ENCODE measurements around the gene CHST13.

The CHST13 gene

DNA sequence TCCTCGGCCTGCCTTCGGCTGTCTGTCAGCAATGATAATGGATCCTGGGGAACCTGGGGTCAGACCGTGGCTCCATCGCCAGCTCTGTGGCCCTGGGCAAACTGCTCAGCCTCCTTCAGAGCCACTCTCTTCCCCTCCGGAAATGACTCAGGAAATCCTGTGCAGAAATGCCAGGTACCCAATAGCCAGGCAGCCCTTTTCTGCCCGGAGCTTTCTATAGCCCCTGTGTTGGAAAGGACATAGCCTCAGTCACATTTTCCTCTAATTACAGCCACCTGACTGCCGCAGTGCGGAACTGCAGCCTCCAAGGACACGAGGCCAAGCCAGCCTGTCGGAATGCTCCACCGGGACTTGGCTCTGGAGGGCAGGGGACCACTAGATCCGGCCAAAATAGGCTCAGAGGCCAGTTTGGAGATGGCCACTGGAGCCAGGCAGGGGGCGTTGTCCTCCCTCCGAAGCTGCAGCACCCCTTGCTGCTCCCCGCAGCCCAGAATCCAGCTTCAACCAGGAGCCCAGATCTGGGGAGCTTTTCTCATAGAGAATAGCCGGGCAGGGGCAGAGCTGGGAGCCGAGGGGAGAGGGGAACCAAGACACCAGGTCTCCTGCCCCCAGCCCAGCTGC, 36.7 kb upstream of the CHST13 start:
- Histone ChIP-seq H3K4me1 (peaks cover 8% of the 10 kb centered on the region), H2AFZ (no peak overlapping the region), H3K27me3 (ENCODE audit: control insufficient read depth, insufficient read depth, low read length) (no peaks in the 10 kb centered on the region), H3K36me3 (ENCODE audit: control insufficient read depth, insufficient read depth, low read length) (no peaks in the 10 kb centered on the region), H3K9me3 (ENCODE audit: control insufficient read depth, low read length) (no peaks in the 10 kb centered on the region), H3K9ac (no peak overlapping the region), H3K27ac (no peak overlapping the region), H3K4me3 (ENCODE audit: low read depth, low read length) (no peak overlapping the region), H3K79me2 (no peaks in the 10 kb centered on the region), H3K4me2 (ENCODE audit: low read length) (no peak overlapping the region)
- no peak for TF ChIP-seq CTCF (IDR thresholded peaks at IDR 0.05)

DNA sequence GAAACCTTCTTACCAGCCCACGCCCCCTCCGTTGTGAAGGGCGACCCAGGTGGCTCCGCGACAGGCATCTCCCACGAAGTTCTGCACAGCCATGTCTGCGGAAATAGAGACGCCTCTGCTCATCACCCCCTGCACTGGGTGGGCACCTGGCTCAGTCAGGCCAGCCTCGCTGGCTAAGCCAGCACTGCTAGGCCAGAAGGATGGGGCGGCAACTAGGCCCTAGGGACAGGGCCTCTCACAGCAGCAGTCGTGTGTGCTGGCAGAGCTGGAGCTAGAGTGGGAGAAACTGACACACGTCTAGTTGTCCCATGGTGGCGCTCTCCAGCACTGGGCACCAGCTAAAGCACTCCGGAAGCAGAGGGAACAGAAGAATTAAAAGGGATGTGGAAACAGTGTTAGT, 35.8 kb upstream of the CHST13 start:
- Histone ChIP-seq H3K27me3 (ENCODE audit: control insufficient read depth, insufficient read depth, low read length) (no peaks in the 10 kb centered on the region), H2AFZ (no peak overlapping the region), H3K79me2 (no peaks in the 10 kb centered on the region), H3K4me3 (ENCODE audit: low read depth, low read length) (no peak overlapping the region), H3K4me2 (ENCODE audit: low read length) (no peak overlapping the region), H3K4me1 (peaks cover 8% of the 10 kb centered on the region), H3K9ac (no peak overlapping the region), H3K27ac (no peak overlapping the region), H3K36me3 (ENCODE audit: control insufficient read depth, insufficient read depth, low read length) (no peaks in the 10 kb centered on the region), H3K9me3 (ENCODE audit: control insufficient read depth, low read length) (no peaks in the 10 kb centered on the region)
- TF ChIP-seq CTCF (IDR thresholded peaks at IDR 0.05), result no peak

- no peaks in the 10 kb centered on the region for H3K27me3 ChIP-seq (ENCODE audit: control insufficient read depth, insufficient read depth, low read length)
- H3K4me1 ChIP-seq, result peaks cover 6% of the 10 kb centered on the region
- no peaks in the 10 kb centered on the region for H3K9me3 ChIP-seq (ENCODE audit: control insufficient read depth, low read length)
- no peak for TF ChIP-seq CTCF (IDR thresholded peaks at IDR 0.05)
- H3K36me3 ChIP-seq (ENCODE audit: control insufficient read depth, insufficient read depth, low read length), result no peaks in the 10 kb centered on the region
- no peak overlapping the region for H3K9ac ChIP-seq
- H3K4me3 ChIP-seq (ENCODE audit: low read depth, low read length), result no peak overlapping the region
- no peak overlapping the region for H2AFZ ChIP-seq
- H3K4me2 ChIP-seq (ENCODE audit: low read length), result no peak overlapping the region
- H3K79me2 ChIP-seq, result no peaks in the 10 kb centered on the region
- H3K27ac ChIP-seq, result no peak overlapping the region
Measured at GRCh38 chr3:126488886-126489569, 34.9 kb upstream of the CHST13 start.

GRCh38 chr3:126490619-126491018, 33.3 kb upstream of the CHST13 start:
- no peak overlapping the region for H3K27ac ChIP-seq
- no peaks in the 10 kb centered on the region for H3K27me3 ChIP-seq (ENCODE audit: control insufficient read depth, insufficient read depth, low read length)
- H3K79me2 ChIP-seq, result no peaks in the 10 kb centered on the region
- no peak overlapping the region for H3K9ac ChIP-seq
- no peak for TF ChIP-seq CTCF (IDR thresholded peaks at IDR 0.05)
- no peak overlapping the region for H2AFZ ChIP-seq
- no peaks in the 10 kb centered on the region for H3K9me3 ChIP-seq (ENCODE audit: control insufficient read depth, low read length)
- H3K36me3 ChIP-seq (ENCODE audit: control insufficient read depth, insufficient read depth, low read length), result no peaks in the 10 kb centered on the region
- H3K4me2 ChIP-seq (ENCODE audit: low read length), result no peak overlapping the region
- no peaks in the 10 kb centered on the region for H3K4me1 ChIP-seq
- no peak overlapping the region for H3K4me3 ChIP-seq (ENCODE audit: low read depth, low read length)

Data from parathyroid adenoma (tissue), 2 donors.